Spinal cord (tissue), 10 donors: ENCODE measurements around the gene ERP27. TPM values are rescaled to one million over a fixed set of nuclear protein-coding genes. Genes with fewer than 3 reads are reported as not detected.

Experiments used
- DNase-seq, 6 donors: peaks; one replicate each; pipeline versions ENCODE4 v3.0.0 to v3.0.0-alpha.2; 2013 to 2015; ENCODE audit warnings: low spot score in 6 of 6, low read depth in 4 of 6
- H3K27ac ChIP-seq: one replicate; pipeline ENCODE4 v1.5.1; 2013; ENCODE audit warnings: low read depth, low read length, control low read depth
- H3K27me3 ChIP-seq: one replicate; pipeline ENCODE4 v1.6.1; 2013; ENCODE audit warnings: low read length; ENCODE audit not compliant: control insufficient read depth, insufficient read depth
- H3K36me3 ChIP-seq: one replicate; pipeline ENCODE4 v1.6.1; 2013; ENCODE audit warnings: low read length; ENCODE audit not compliant: control insufficient read depth, insufficient read depth
- H3K4me1 ChIP-seq: one replicate; pipeline ENCODE4 v1.6.1; 2013; ENCODE audit warnings: low read length; ENCODE audit not compliant: control insufficient read depth, insufficient read depth
- H3K4me3 ChIP-seq: one replicate; pipeline ENCODE4 v1.5.1; 2013; ENCODE audit warnings: low read depth, low read length, control low read depth
- H3K9me3 ChIP-seq: one replicate; pipeline ENCODE4 v1.6.1; 2013; ENCODE audit warnings: low read length; ENCODE audit not compliant: control insufficient read depth, insufficient read depth
- WGBS: methylation state at CpG from one replicate; pipeline ENCODE4 v1.1.5; 2013; ENCODE audit warnings: missing lambda C conversion rate; ENCODE audit not compliant: insufficient coverage; 5-methylcytosine and 5-hydroxymethylcytosine counted together
- polyA plus RNA-seq, 2 donors: library from polyadenylated mRNA; unstranded; fragments of 120-200 nt; gene quantifications; one replicate each; pipeline ENCODE4 v1.2.1, GENCODE V29; 2013; ENCODE audit not compliant: insufficient read length in 2 of 2
- total RNA-seq, 2 donors: library from RNA; depleted of rRNA in 1 of 2; stranded (reverse); fragments of 120-200 nt in 1 of 2; fragments of >200 nt in 1 of 2; gene quantifications; one replicate each; pipeline versions ENCODE4 v1.2.3 to v1.2.4, GENCODE V29; 2013 to 2014
- donor health status: healthy.

The ERP27 gene
- total and polyA plus RNA-seq, 4 donors = 0.22 to 1.1 (median 0.42) TPM

- no peak for DNase-seq
- Histone ChIP-seq H3K27me3 (no peaks in the 10 kb centered on the region), H3K4me1 (no peaks in the 10 kb centered on the region), H3K27ac (no peak overlapping the region), H3K9me3 (no peaks in the 10 kb centered on the region), H3K36me3 (no peaks in the 10 kb centered on the region), H3K4me3 (no peak overlapping the region)
- WGBS = no CpG with 5 or more reads among the region's 1 CpG
These were observed 8.5 kb upstream of the ERP27 start for GRCh38 chr12:14946861-14947260.

- no peaks in the 10 kb centered on the region for H3K9me3 ChIP-seq
- no peaks in the 10 kb centered on the region for H3K36me3 ChIP-seq
- H3K4me1 ChIP-seq = no peaks in the 10 kb centered on the region
- H3K27ac ChIP-seq = no peak overlapping the region
- WGBS = 83% methylated on average over 2 of the region's 2 CpGs
- H3K27me3 ChIP-seq = no peaks in the 10 kb centered on the region
- no peak overlapping the region for H3K4me3 ChIP-seq
- no peak for DNase-seq
These were observed 7.8 kb upstream of the ERP27 start for GRCh38 chr12:14946162-14946561.

DNA sequence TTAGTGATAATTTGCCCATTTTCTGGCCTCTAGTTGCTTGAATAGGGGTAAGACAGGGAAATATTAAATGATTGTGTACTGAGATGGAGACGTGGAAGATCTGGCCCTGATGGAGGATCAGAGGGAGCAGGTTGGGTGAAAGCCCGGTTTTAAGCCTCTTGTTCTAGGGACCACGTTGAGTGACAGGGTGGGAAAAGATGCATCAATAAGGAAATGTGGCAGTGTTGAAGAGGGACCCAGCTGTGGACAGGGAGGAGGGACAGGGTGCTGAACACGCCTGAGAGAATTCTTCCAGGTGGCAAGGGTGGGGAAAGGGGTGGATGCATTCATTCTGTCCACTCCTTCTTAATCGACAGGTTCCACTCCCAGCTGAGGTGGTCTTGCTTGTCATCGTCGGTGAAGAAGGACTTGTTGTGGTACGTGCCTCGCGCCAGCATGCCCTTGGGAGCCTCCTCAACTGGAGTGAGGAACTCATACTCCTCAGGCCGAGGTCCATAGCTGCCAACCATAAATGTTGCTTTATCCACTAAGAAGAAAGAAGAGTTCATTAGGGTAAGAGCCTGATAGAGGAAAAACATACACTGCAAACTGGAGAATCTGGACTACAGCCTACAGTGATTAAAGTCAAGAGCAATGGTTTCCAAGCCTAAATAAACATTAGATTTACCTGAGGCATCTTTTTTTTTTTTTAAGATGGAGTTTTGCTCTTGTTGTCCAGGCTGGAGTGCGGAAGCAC, 4.0 kb upstream of the ERP27 start:
- Histone ChIP-seq H3K4me1 (no peaks in the 10 kb centered on the region), H3K9me3 (no peaks in the 10 kb centered on the region), H3K4me3 (no peak overlapping the region), H3K36me3 (no peaks in the 10 kb centered on the region), H3K27me3 (no peaks in the 10 kb centered on the region), H3K27ac (no peak overlapping the region)
- WGBS = 93% methylated on average over 10 of the region's 12 CpGs
- DNase-seq = no peak

DNA sequence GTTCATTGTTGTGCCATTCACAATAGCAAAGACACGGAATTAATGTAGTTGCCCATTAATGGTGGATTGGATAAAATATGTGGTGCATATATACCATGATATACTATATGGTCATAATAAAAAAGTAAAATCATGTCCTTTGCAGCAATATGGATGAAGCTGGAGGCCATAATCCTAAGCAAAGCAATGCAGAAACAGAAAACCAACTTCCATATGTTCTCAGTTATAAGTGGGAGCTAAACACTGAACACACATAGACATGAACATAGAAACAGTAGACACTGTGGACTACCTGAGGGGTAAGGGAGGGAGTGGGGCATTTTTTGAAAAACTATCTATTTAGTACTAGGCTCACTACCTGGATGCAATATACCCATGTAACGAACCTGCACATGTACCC, 3.0 kb upstream of the ERP27 start:
- no peak overlapping the region for H3K27ac ChIP-seq
- H3K9me3 ChIP-seq = no peaks in the 10 kb centered on the region
- no CpG with 5 or more reads among the region's 2 CpGs for WGBS
- no peaks in the 10 kb centered on the region for H3K27me3 ChIP-seq
- no peaks in the 10 kb centered on the region for H3K36me3 ChIP-seq
- no peak overlapping the region for H3K4me3 ChIP-seq
- no peaks in the 10 kb centered on the region for H3K4me1 ChIP-seq
- no peak for DNase-seq

DNA sequence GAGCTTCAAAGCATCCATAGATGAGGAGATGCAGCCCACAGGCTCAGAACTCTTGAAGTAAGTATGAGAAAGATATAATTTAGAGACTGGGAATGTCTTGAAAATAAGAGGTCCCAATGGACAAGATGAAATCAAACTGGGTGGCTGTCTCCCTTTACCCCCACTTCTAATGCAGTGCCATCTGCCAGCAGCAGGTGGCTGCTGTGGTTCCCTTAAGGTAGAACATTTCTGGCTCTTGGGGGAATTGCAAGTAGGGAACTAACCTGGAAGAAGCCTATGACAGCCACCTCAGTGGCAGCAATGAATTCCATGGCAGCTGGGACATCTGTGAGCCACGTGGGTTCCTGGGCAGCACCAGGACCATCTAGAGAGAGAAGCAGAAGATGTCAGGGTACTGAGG, 648 bp downstream of the ERP27 start:
- Histone ChIP-seq H3K27ac (no peak overlapping the region), H3K9me3 (no peaks in the 10 kb centered on the region), H3K27me3 (no peaks in the 10 kb centered on the region), H3K36me3 (no peaks in the 10 kb centered on the region), H3K4me3 (no peak overlapping the region), H3K4me1 (no peaks in the 10 kb centered on the region)
- DNase-seq = no peak
- WGBS = 71% methylated on average over 1 of the region's 1 CpG

- H3K36me3 ChIP-seq = no peaks in the 10 kb centered on the region
- H3K27ac ChIP-seq = no peak overlapping the region
- H3K4me3 ChIP-seq = no peak overlapping the region
- WGBS = 82% methylated on average over 2 of the region's 3 CpGs
- H3K9me3 ChIP-seq = no peaks in the 10 kb centered on the region
- H3K4me1 ChIP-seq = no peaks in the 10 kb centered on the region
- no peaks in the 10 kb centered on the region for H3K27me3 ChIP-seq
- no peak for DNase-seq
These were observed 1.3 kb downstream of the ERP27 start for GRCh38 chr12:14937014-14937413.

DNA sequence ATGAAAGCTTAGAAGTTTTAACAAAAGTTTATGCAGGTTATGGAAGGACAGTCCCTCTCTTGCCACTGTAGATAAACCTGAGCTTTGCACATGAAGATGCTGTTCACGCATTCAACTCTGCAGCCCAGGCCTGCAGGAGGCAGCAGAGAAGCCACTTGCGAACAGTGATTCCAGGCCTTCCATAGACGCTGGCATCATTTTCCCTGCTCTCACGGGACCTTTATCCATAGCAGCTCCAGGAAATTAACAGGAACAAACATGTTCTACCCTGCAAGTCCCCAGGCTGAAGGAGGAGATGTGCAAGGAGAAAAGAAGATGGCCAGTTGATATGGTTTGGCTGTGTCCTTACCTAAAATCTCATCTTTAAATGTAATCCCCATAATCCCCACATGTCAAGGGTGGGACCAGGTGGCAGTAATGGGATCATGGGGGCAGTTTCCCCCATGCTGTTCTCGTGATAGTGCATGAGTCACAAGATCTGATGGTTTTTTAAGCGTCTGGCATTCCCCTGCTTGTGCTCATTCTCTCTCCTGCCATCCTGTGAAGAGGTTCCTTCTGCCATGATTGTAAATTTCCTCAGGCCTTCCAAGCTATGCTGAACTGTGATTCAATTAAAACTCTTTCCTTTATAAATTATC, 2.0 kb downstream of the ERP27 start:
- no peak overlapping the region for H3K4me3 ChIP-seq
- H3K4me1 ChIP-seq = no peaks in the 10 kb centered on the region
- H3K27me3 ChIP-seq = no peaks in the 10 kb centered on the region
- no peak for DNase-seq
- H3K9me3 ChIP-seq = no peaks in the 10 kb centered on the region
- WGBS = 87% methylated on average over 5 of the region's 6 CpGs
- H3K36me3 ChIP-seq = no peaks in the 10 kb centered on the region
- H3K27ac ChIP-seq = no peak overlapping the region

DNA sequence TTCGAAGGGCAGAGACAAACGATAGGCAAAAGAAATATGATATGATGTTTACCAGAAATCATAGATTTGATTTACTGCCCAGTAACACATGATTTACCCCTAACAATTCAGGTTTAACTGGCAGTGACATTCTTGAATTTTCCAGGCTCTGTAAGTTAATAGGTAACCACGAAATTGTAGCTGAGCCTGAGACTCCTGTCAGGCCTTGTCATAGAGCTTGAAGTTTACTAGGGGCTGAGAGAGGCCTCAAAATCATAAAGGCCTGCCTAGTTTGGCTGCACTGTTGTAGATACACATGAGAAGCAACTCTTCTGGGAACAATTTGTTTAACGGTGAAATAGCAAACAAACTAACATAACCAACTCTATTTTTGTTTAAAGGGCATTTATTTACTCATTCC, 3.3 kb downstream of the ERP27 start:
- Histone ChIP-seq H3K4me1 (no peaks in the 10 kb centered on the region), H3K9me3 (no peaks in the 10 kb centered on the region), H3K27ac (no peak overlapping the region), H3K4me3 (no peak overlapping the region), H3K27me3 (no peaks in the 10 kb centered on the region), H3K36me3 (no peaks in the 10 kb centered on the region)
- DNase-seq = no peak
- WGBS = 82% methylated on average over 1 of the region's 4 CpGs

GRCh38 chr12:14934511-14934910, 3.8 kb downstream of the ERP27 start:
- no peaks in the 10 kb centered on the region for H3K9me3 ChIP-seq
- 80% methylated on average over 1 of the region's 2 CpGs for WGBS

More at GRCh38 chr12:14934511-14934910, 3.8 kb downstream of the ERP27 start:
- H3K4me1 ChIP-seq = no peaks in the 10 kb centered on the region
- H3K36me3 ChIP-seq = no peaks in the 10 kb centered on the region
- no peak overlapping the region for H3K27ac ChIP-seq
- no peaks in the 10 kb centered on the region for H3K27me3 ChIP-seq
- DNase-seq = no peak
- no peak overlapping the region for H3K4me3 ChIP-seq
